HepG2 (cell line): ENCODE results near the gene NFE2. TPM values are rescaled to one million over a fixed set of nuclear protein-coding genes. Genes with fewer than 3 reads are reported as not detected.

Experiments used
- KLF15 ChIP-seq: sonication (generic); formaldehyde crosslinking; IDR thresholded peaks from 2 replicates; pipeline ENCODE4 v1.8.1; 2023; ENCODE audit warnings: borderline replicate concordance, mild to moderate bottlenecking, inconsistent platforms, missing genetic modification reagents, mixed read lengths
- MIER2 ChIP-seq: IDR thresholded peaks from 2 replicates; pipeline ENCODE4 v1.6.1; 2016; ENCODE audit warnings: missing biosample characterization, missing genetic modification reagents
- PAXIP1 ChIP-seq: sonication (generic); formaldehyde crosslinking; conservative IDR thresholded peaks from 2 replicates; pipeline ENCODE4 v1.4.0; 2020; ENCODE audit warnings: mild to moderate bottlenecking, missing genetic modification reagents, moderate library complexity
- PRDM15 ChIP-seq: sonication (generic); formaldehyde crosslinking; IDR thresholded peaks from 2 replicates; pipeline ENCODE4 v1.4.0; 2020; ENCODE audit warnings: missing genetic modification reagents
- TCF7 ChIP-seq: sonication (generic); IDR thresholded peaks from 2 replicates; pipeline ENCODE4 v1.6.1; 2016; ENCODE audit warnings: antibody characterized with exemption, low read depth
- USF2 ChIP-seq, 2 experiments: sonication (generic) in 1 of 2; formaldehyde crosslinking in 1 of 2; IDR thresholded peaks; 2 replicates each; pipeline versions ENCODE4 v1.5.1 to v1.6.1; 2011 to 2020; ENCODE audit warnings: borderline replicate concordance in 1 of 2, low read depth in 1 of 2, low read length in 1 of 2, mild to moderate bottlenecking in 1 of 2, missing genetic modification reagents in 1 of 2, moderate library complexity in 1 of 2
- ZBTB44 ChIP-seq: sonication (generic); formaldehyde crosslinking; IDR thresholded peaks from 2 replicates; pipeline ENCODE4 v1.4.0; 2020; ENCODE audit warnings: missing genetic modification reagents
- ZFP62 ChIP-seq: sonication (generic); formaldehyde crosslinking; IDR thresholded peaks from 2 replicates; pipeline ENCODE4 v1.4.0; 2020; ENCODE audit warnings: missing genetic modification reagents
- ZMYM3 ChIP-seq: sonication (generic); formaldehyde crosslinking; IDR thresholded peaks from 2 replicates; pipeline ENCODE4 v1.5.1; 2020; ENCODE audit warnings: mild to moderate bottlenecking, missing genetic modification reagents
- ZNF761 ChIP-seq: sonication (generic); formaldehyde crosslinking; conservative IDR thresholded peaks from 2 replicates; pipeline ENCODE4 v1.4.0; 2020; ENCODE audit warnings: mild to moderate bottlenecking, missing genetic modification reagents
- polyA plus RNA-seq, 8 experiments: library from polyadenylated mRNA; depleted of rRNA in 3 of 8; stranded (reverse) in 7 of 8; unstranded in 1 of 8; fragments of >200 nt; fragmentation: Illumina TruSeq in 4 of 8; extraction: Trizol in 4 of 8; gene quantifications; 2 replicates each; pipeline versions ENCODE4 v1.2.1 to v1.2.3, GENCODE V29; 2011 to 2016; ENCODE audit warnings: low read depth in 4 of 8, missing spikeins in 1 of 8, mixed read lengths in 1 of 8; ENCODE audit not compliant: insufficient read depth in 1 of 8
- total RNA-seq, 5 experiments: library from RNA; depleted of rRNA; stranded (reverse); fragments of >200 nt; fragmentation: Illumina TruSeq; extraction: Trizol; gene quantifications; 2 replicates each; pipeline ENCODE4 v1.2.3, GENCODE V29; 2016; ENCODE audit warnings: low read depth in 1 of 5
- TF ChIP-seq, protein P1 (sequence below): sonication (generic); formaldehyde crosslinking; IDR thresholded peaks from 2 replicates; pipeline ENCODE4 v1.5.1; 2020; ENCODE audit warnings: mild to moderate bottlenecking, missing genetic modification reagents, borderline replicate concordance

Gene NFE2
- total and polyA plus RNA-seq, 2 of the 13 experiments (the other 11 are each of a cell fraction or from before 2014, with no cell fraction given): 4.5 to 7.8 TPM

GRCh38 chr12:54280468-54281260, 20.2 kb downstream of the NFE2 start, which contains the start of gene HNRNPA1 (continued):
- no peak for TF ChIP-seq ZNF761 (CRISPR knock-in tag)
- TF ChIP-seq PAXIP1 (CRISPR knock-in tag): peak; percentile 6; the same call in 1 of the 2 replicates
- TF ChIP-seq TCF7: no peak
- TF ChIP-seq KLF15 (CRISPR knock-in tag): no peak
- no peak for TF ChIP-seq ZFP62
- TF ChIP-seq USF2 (IDR thresholded peaks at IDR 0.05; ENCODE audit: low read depth, low read length): 0 out of 2 replicates have a peak, but pooled peaks have one; percentile 6
- peak; percentile 51; the same call in 1 of the 2 replicates for TF ChIP-seq USF2 (CRISPR knock-in tag; IDR thresholded peaks at IDR 0.05; ENCODE audit: borderline replicate concordance)
- no peak for TF ChIP-seq MIER2 (CRISPR knock-in tag)
- TF ChIP-seq, protein P1, sequence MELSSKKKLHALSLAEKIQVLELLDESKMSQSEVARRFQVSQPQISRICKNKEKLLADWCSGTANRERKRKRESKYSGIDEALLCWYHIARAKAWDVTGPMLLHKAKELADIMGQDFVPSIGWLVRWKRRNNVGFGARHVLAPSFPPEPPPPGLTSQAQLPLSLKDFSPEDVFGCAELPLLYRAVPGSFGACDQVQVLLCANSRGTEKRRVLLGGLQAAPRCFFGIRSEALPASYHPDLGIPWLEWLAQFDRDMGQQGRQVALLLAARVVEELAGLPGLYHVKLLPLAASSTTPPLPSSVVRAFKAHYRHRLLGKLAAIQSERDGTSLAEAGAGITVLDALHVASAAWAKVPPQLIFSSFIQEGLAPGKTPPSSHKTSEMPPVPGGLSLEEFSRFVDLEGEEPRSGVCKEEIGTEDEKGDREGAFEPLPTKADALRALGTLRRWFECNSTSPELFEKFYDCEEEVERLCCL: no peak
- TF ChIP-seq ZMYM3 (CRISPR knock-in tag): no peak
- TF ChIP-seq ZBTB44 (CRISPR knock-in tag): no peak
- TF ChIP-seq PRDM15 (CRISPR knock-in tag): no peak
